ENCODE measurements around the gene CDK6.

Gene CDK6

GRCh38 chr7:92716825-92717580 lies 119.4 kb downstream of the CDK6 start:
- H3K4me3 ChIP-seq (ENCODE audit: low read depth, low read length) = no peak overlapping the region
- no peak for DNase-seq (ENCODE audit: low read depth)
- TF ChIP-seq CTCF (IDR thresholded peaks at IDR 0.05; ENCODE audit: insufficient read depth, low read depth, low read length, missing control alignments) = no peak

DNA sequence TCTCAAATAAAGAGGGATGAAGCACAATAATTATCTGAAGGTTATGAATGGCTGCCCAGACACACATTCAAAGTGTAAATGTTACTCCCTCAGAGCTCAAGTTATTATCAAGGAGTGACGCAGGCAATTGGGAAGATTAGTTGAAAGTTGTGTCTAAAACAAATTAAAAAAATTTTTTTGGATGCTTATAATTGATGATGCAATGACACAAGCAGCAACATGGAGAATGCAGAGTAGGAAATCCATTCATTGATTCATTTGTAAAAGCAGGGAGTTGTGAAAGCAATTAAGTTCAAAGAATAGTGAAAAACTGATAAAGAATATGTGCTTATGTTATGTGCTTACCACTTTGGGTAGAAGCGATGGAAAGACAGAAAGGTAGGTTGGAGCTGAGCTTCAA lies 120.4 kb downstream of the CDK6 start:
- no peak for DNase-seq (ENCODE audit: low read depth)
- TF ChIP-seq CTCF (IDR thresholded peaks at IDR 0.05; ENCODE audit: insufficient read depth, low read depth, low read length, missing control alignments) = no peak
- H3K4me3 ChIP-seq (ENCODE audit: low read depth, low read length) = no peak overlapping the region

- no peak for DNase-seq (ENCODE audit: low read depth)
- no peak overlapping the region for H3K4me3 ChIP-seq (ENCODE audit: low read depth, low read length)
- TF ChIP-seq CTCF (IDR thresholded peaks at IDR 0.05; ENCODE audit: insufficient read depth, low read depth, low read length, missing control alignments) = no peak
Measured at GRCh38 chr7:92714767-92715166, 121.6 kb downstream of the CDK6 start.

DNA sequence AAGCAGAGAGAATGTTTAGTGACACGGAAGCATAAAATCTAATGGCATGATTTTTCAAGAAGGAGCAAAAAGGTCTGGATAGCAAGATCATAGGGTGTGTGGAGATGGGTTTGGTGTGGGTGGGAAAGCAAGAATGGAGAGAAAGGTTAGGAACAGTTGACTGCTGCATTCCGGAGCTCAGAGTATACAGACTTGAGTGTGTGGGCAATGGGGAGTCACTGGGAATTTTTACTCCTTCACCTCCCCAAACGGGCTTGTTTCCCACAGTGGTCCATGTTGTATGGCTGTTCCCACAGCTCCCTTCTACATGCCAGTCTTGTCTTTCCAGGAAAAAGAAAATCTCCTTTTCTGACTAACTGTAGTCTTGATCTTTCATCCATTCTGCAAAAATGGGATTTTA lies 122.1 kb downstream of the CDK6 start:
- DNase-seq (ENCODE audit: low read depth) = no peak
- no peak for TF ChIP-seq CTCF (IDR thresholded peaks at IDR 0.05; ENCODE audit: insufficient read depth, low read depth, low read length, missing control alignments)
- H3K4me3 ChIP-seq (ENCODE audit: low read depth, low read length) = no peak overlapping the region

GRCh38 chr7:92709912-92710311 lies 126.5 kb downstream of the CDK6 start:
- DNase-seq (ENCODE audit: low read depth) = no peak
- H3K4me3 ChIP-seq (ENCODE audit: low read depth, low read length) = no peak overlapping the region
- no peak for TF ChIP-seq CTCF (IDR thresholded peaks at IDR 0.05; ENCODE audit: insufficient read depth, low read depth, low read length, missing control alignments)

- no peak for TF ChIP-seq CTCF (IDR thresholded peaks at IDR 0.05; ENCODE audit: insufficient read depth, low read depth, low read length, missing control alignments)
- DNase-seq (ENCODE audit: low read depth) = no peak
- H3K4me3 ChIP-seq (ENCODE audit: low read depth, low read length) = no peak overlapping the region
Measured at GRCh38 chr7:92709150-92709549, 127.2 kb downstream of the CDK6 start.

All from GM12865 (cell line).